Smooth muscle cell (in vitro differentiated cells): Measurements from ENCODE around the gene HLA-DRA. TPM values are rescaled to one million over a fixed set of nuclear protein-coding genes. Genes with fewer than 3 reads are reported as not detected.

Experiments
- DNase-seq: peaks from one replicate; lab custom pipeline; 2025; ENCODE audit not compliant: unreplicated experiment; lab: John Stamatoyannopoulos, UW
- H2AFZ ChIP-seq: fragments of 200-600 bp; sonication (generic); 2 replicates; pipeline ENCODE4 v1.6.0; 2016; ENCODE audit warnings: antibody characterized with exemption, low read depth, mild to moderate bottlenecking
- H3F3A ChIP-seq: fragments of 200-600 bp; sonication (generic); 2 replicates; pipeline ENCODE4 v1.6.0; 2017; ENCODE audit warnings: antibody characterized with exemption, low read depth
- H3K27ac ChIP-seq: fragments of 200-600 bp; sonication (generic); 2 replicates; pipeline ENCODE4 v1.5.1; 2016; ENCODE audit warnings: low read depth, mild to moderate bottlenecking
- H3K27me3 ChIP-seq: fragments of 200-600 bp; sonication (generic); 2 replicates; pipeline ENCODE4 v1.6.1; 2016; ENCODE audit warnings: low read depth, mild to moderate bottlenecking
- H3K36me3 ChIP-seq: fragments of 200-600 bp; sonication (generic); 2 replicates; pipeline ENCODE4 v1.5.1; 2016; ENCODE audit warnings: low read depth
- H3K4me1 ChIP-seq: fragments of 200-600 bp; sonication (generic); 2 replicates; pipeline ENCODE4 v1.5.1; 2016; ENCODE audit warnings: low read depth
- H3K4me2 ChIP-seq: fragments of 200-600 bp; sonication (generic); 2 replicates; pipeline ENCODE4 v1.6.0; 2016; ENCODE audit warnings: mild to moderate bottlenecking
- H3K4me3 ChIP-seq: fragments of 200-600 bp; sonication (generic); 2 replicates; pipeline ENCODE4 v1.5.1; 2016; ENCODE audit warnings: mild to moderate bottlenecking
- H3K79me2 ChIP-seq: fragments of 200-600 bp; sonication (generic); 2 replicates; pipeline ENCODE4 v1.6.0; 2016; ENCODE audit warnings: low read depth, mild to moderate bottlenecking
- H3K9ac ChIP-seq: fragments of 200-600 bp; sonication (generic); 2 replicates; pipeline ENCODE4 v1.6.0; 2016; ENCODE audit warnings: low read depth
- H3K9me3 ChIP-seq: fragments of 200-600 bp; sonication (generic); replicated peaks from 2 replicates; pipeline ENCODE4 v1.5.1; 2016; ENCODE audit warnings: low read depth
- H4K20me1 ChIP-seq: fragments of 200-600 bp; sonication (generic); 2 replicates; pipeline ENCODE4 v1.6.0; 2016; ENCODE audit warnings: low read depth
- WGBS: methylation state at CpG from one replicate; pipeline ENCODE4 v1.1.7; 2016; ENCODE audit warnings: low lambda C conversion rate; 5-methylcytosine and 5-hydroxymethylcytosine counted together
- polyA plus RNA-seq: library from polyadenylated mRNA; unstranded; fragments of >200 nt; fragmentation: Nextera tagmentation; extraction: Ambion mirVana; gene quantifications from 2 replicates; pipeline ENCODE4 v1.2.1, GENCODE V29; 2016
- total RNA-seq: library from RNA; depleted of rRNA; stranded (reverse); fragments of >200 nt; gene quantifications from 2 replicates; pipeline ENCODE4 v1.2.3, GENCODE V29; 2014
- TF ChIP-seq, protein P1 (sequence below): fragments of 200-600 bp; sonication (generic); IDR thresholded peaks from 2 replicates; pipeline ENCODE4 v1.5.1; 2017; ENCODE audit warnings: borderline replicate concordance, mild to moderate bottlenecking, antibody characterized with exemption; ENCODE audit not compliant: insufficient read depth, poor library complexity, severe bottlenecking

Gene HLA-DRA
- total and polyA plus RNA-seq, 2 experiments from 2014 or later: not detected

GRCh38 chr6:32439139-32439538 is 548 bp upstream of the HLA-DRA start:
- Histone ChIP-seq H3K4me2 (no peak overlapping the region), H3K9ac (no peak overlapping the region), H4K20me1 (no peaks in the 10 kb centered on the region), H3K9me3 (no peaks in the 10 kb centered on the region), H3K4me1 (no peaks in the 10 kb centered on the region), H3K27ac (no peak overlapping the region), H2AFZ (no peak overlapping the region), H3K27me3 (peaks cover 6% of the 10 kb centered on the region), H3K79me2 (no peaks in the 10 kb centered on the region), H3K36me3 (no peaks in the 10 kb centered on the region), H3K4me3 (no peak overlapping the region), H3F3A (no peaks in the 10 kb centered on the region)
- WGBS: 83% methylated on average over 1 of the region's 1 CpG
- no peak for DNase-seq
- TF ChIP-seq, protein P1, sequence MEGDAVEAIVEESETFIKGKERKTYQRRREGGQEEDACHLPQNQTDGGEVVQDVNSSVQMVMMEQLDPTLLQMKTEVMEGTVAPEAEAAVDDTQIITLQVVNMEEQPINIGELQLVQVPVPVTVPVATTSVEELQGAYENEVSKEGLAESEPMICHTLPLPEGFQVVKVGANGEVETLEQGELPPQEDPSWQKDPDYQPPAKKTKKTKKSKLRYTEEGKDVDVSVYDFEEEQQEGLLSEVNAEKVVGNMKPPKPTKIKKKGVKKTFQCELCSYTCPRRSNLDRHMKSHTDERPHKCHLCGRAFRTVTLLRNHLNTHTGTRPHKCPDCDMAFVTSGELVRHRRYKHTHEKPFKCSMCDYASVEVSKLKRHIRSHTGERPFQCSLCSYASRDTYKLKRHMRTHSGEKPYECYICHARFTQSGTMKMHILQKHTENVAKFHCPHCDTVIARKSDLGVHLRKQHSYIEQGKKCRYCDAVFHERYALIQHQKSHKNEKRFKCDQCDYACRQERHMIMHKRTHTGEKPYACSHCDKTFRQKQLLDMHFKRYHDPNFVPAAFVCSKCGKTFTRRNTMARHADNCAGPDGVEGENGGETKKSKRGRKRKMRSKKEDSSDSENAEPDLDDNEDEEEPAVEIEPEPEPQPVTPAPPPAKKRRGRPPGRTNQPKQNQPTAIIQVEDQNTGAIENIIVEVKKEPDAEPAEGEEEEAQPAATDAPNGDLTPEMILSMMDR: no peak

DNA sequence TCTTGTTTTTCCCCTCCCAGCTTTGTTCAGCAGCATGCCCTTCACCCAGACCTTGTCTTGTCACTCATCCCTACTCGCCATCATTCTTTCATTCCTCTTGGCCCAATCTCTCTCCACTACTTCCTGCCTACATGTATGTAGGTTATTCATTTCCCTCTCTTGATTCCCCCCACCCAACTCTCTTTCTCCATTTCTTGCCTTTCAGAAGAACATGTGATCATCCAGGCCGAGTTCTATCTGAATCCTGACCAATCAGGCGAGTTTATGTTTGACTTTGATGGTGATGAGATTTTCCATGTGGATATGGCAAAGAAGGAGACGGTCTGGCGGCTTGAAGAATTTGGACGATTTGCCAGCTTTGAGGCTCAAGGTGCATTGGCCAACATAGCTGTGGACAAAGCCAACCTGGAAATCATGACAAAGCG is 2.6 kb downstream of the HLA-DRA start:
- peaks cover 9% of the 10 kb centered on the region for H3K27me3 ChIP-seq
- H3K4me1 ChIP-seq: no peaks in the 10 kb centered on the region
- H3K9ac ChIP-seq: no peak overlapping the region
- no peaks in the 10 kb centered on the region for H3K9me3 ChIP-seq
- no peaks in the 10 kb centered on the region for H3K36me3 ChIP-seq
- TF ChIP-seq, protein P1: no peak
- H2AFZ ChIP-seq: no peak overlapping the region
- H3F3A ChIP-seq: no peaks in the 10 kb centered on the region
- H3K27ac ChIP-seq: no peak overlapping the region
- H3K4me3 ChIP-seq: no peak overlapping the region
- no peaks in the 10 kb centered on the region for H3K79me2 ChIP-seq
- WGBS: 90% methylated on average over 7 of the region's 7 CpGs
- H3K4me2 ChIP-seq: no peak overlapping the region
- no peak for DNase-seq
- no peaks in the 10 kb centered on the region for H4K20me1 ChIP-seq

DNA sequence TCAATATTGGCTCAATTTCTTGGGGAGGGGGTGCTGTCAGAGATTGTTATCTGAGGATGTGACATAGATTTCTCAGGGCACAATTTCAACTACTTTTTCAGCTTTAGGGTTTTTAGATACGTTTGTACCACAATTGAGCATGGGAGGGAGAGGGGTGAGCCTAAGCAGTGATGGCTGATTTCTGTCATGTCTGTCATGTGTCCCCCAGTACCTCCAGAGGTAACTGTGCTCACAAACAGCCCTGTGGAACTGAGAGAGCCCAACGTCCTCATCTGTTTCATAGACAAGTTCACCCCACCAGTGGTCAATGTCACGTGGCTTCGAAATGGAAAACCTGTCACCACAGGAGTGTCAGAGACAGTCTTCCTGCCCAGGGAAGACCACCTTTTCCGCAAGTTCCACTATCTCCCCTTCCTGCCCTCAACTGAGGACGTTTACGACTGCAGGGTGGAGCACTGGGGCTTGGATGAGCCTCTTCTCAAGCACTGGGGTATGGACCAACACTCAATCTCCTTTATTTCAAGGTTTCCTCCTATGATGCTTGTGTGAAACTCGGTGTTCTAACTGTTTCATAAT is 3.4 kb downstream of the HLA-DRA start:
- H3K4me1 ChIP-seq: no peaks in the 10 kb centered on the region
- TF ChIP-seq, protein P1: no peak
- H3K4me2 ChIP-seq: no peak overlapping the region
- no peak overlapping the region for H3K27ac ChIP-seq
- no peaks in the 10 kb centered on the region for H3F3A ChIP-seq
- H3K79me2 ChIP-seq: no peaks in the 10 kb centered on the region
- H2AFZ ChIP-seq: no peak overlapping the region
- no peaks in the 10 kb centered on the region for H3K36me3 ChIP-seq
- DNase-seq: no peak
- H3K9ac ChIP-seq: no peak overlapping the region
- no peaks in the 10 kb centered on the region for H4K20me1 ChIP-seq
- WGBS: 81% methylated on average over 8 of the region's 8 CpGs
- H3K4me3 ChIP-seq: no peak overlapping the region
- H3K27me3 ChIP-seq: peaks cover 12% of the 10 kb centered on the region
- H3K9me3 ChIP-seq: no peaks in the 10 kb centered on the region

DNA sequence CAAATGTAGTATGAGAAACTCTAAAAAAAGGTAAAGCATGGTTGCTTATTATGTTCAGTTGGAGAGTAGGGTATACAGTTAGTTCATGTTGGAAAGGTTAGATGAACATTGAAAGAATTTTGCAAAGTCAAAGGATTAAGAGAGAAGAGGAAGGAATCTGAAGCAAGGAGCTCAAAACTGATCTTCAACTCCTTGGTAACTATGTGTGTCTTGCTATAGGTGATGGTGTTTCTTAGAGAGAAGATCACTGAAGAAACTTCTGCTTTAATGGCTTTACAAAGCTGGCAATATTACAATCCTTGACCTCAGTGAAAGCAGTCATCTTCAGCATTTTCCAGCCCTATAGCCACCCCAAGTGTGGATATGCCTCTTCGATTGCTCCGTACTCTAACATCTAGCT is 4.7 kb downstream of the HLA-DRA start:
- WGBS: 100% methylated on average over 2 of the region's 2 CpGs
- Histone ChIP-seq H4K20me1 (no peaks in the 10 kb centered on the region), H3K4me3 (no peak overlapping the region), H3K79me2 (no peaks in the 10 kb centered on the region), H3K27ac (no peak overlapping the region), H3K4me2 (no peak overlapping the region), H3K27me3 (peaks cover 12% of the 10 kb centered on the region), H3K9ac (no peak overlapping the region), H3F3A (no peaks in the 10 kb centered on the region), H2AFZ (no peak overlapping the region), H3K9me3 (no peaks in the 10 kb centered on the region), H3K4me1 (no peaks in the 10 kb centered on the region), H3K36me3 (no peaks in the 10 kb centered on the region)
- DNase-seq: no peak
- TF ChIP-seq, protein P1: no peak
